ENCODE results near the gene C16orf86. TPM values are rescaled to one million over a fixed set of nuclear protein-coding genes. Genes with fewer than 3 reads are reported as not detected.

Gene C16orf86
- total and polyA plus RNA-seq, 2 of the 8 experiments (the other 6 are each of a cell fraction or from before 2014, with no cell fraction given): 1.4 to 2.3 TPM

GRCh38 chr16:67637625-67638024 is 29.0 kb upstream of the C16orf86 start (continued):
- no peak for TF ChIP-seq CHD7 (IDR thresholded peaks at IDR 0.05; ENCODE audit: insufficient replicate concordance, low read length)
- no peak for TF ChIP-seq RFX5 (IDR thresholded peaks at IDR 0.05; ENCODE audit: borderline replicate concordance, low read depth, low read length)
- TF ChIP-seq GTF2F1 (IDR thresholded peaks at IDR 0.05; ENCODE audit: borderline replicate concordance, low read depth, low read length): no peak
- no peak for TF ChIP-seq SRF (IDR thresholded peaks at IDR 0.05; ENCODE audit: low read depth, low read length)
- TF ChIP-seq CBX5 (IDR thresholded peaks at IDR 0.05; ENCODE audit: low read depth, low read length): no peak
- no peak for TF ChIP-seq MAX (IDR thresholded peaks at IDR 0.05)
- no peak for TF ChIP-seq POU5F1 (IDR thresholded peaks at IDR 0.05; ENCODE audit: low read depth, low read length)

Data from H1 (cell line).